ENCODE results near the gene FPR1. TPM values are rescaled to one million over a fixed set of nuclear protein-coding genes. Genes with fewer than 3 reads are reported as not detected.

FPR1 gene
- total and polyA plus RNA-seq, 2 of the 4 experiments (the other 2 are of a cell fraction) = not detected

DNA sequence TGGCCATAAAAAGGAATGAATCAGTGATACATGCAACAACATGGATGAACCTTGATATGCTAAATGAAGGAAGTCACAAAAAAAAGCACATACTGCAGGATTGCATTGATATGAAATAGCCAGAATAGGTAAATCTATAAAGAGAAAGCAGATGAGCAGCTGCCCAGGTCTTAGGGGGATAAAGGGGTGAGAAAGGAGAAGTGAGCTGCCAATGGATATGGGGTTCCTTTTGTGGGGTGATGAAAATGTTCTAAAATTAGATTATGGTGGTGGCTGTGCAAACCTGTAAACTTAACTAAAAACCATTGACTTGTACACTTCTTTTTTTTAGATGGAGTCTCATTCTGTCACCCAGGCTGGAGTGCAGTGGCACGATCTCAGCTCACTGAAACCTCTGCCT, 40.0 kb downstream of the FPR1 start:
- Histone ChIP-seq H2AK9ac (replicated peaks; ENCODE audit: low read depth, low read length, poor library complexity) (no peak overlapping the region), H3K4me2 (ENCODE audit: low read depth, low read length) (no peak overlapping the region), H3K9me3 (ENCODE audit: control insufficient read depth, insufficient read depth, low read length) (peaks cover 2% of the 10 kb centered on the region; the same call in 1 of the 2 replicates), H3K18ac (ENCODE audit: low read depth, low read length) (no peak overlapping the region), H3K79me1 (ENCODE audit: low read depth in 1 of 2, low read length in 2 of 2) (no peaks in the 10 kb centered on the region), H3K4ac (ENCODE audit: low read depth, low read length) (no peak overlapping the region), H3K27ac (ENCODE audit: insufficient read depth, low read length) (no peak overlapping the region), H3K36me3 (ENCODE audit: control insufficient read depth, insufficient read depth, low read length) (peaks cover 8% of the 10 kb centered on the region; the same call in 1 of the 2 replicates), H3K23ac (ENCODE audit: low read depth, low read length) (no peak overlapping the region), H2AFZ (replicated peaks; ENCODE audit: low read length, poor library complexity) (no peak overlapping the region), H4K20me1 (ENCODE audit: insufficient read depth, low read length) (peaks cover 4% of the 10 kb centered on the region; the same call in 1 of the 2 replicates), H4K5ac (ENCODE audit: low read depth, low read length) (no peak overlapping the region), H2AK5ac (ENCODE audit: low read depth, low read length) (no peak overlapping the region), H2BK5ac (ENCODE audit: low read depth, low read length, poor library complexity, severe bottlenecking) (no peak overlapping the region), H3K9me1 (ENCODE audit: insufficient read depth, low read length) (0 out of 2 replicates have a peak, but pooled peaks cover 4% of the 10 kb centered on the region), H4K8ac (ENCODE audit: low read depth in 2 of 2, low read length in 2 of 2) (no peak overlapping the region), H3K56ac (ENCODE audit: extremely low read depth, insufficient read depth, low read length) (no peak overlapping the region), H3K4me1 (ENCODE audit: control insufficient read depth, insufficient read depth, low read length) (no peaks in the 10 kb centered on the region), H2BK120ac (ENCODE audit: low read depth, low read length) (no peak overlapping the region), H3K27me3 (ENCODE audit: control insufficient read depth, insufficient read depth, low read length) (peaks cover 4% of the 10 kb centered on the region), H3K4me3 (ENCODE audit: insufficient read depth, low read depth, low read length) (no peak overlapping the region), H2BK15ac (ENCODE audit: low read depth, low read length) (no peak overlapping the region), H3K9ac (ENCODE audit: low read depth, low read length) (no peak overlapping the region), H3K14ac (replicated peaks; ENCODE audit: low read depth, low read length) (no peak overlapping the region), H2BK20ac (ENCODE audit: low read depth, low read length) (no peak overlapping the region), H4K91ac (ENCODE audit: insufficient read depth, low read depth, low read length) (no peak overlapping the region)
- dilution Hi-C loops (cut with HindIII; ENCODE audit: low sequenced_read_pairs, unreplicated experiment) (no loop called here), intact Hi-C loops (cut with micrococcal nuclease) (no loop called here), in situ Hi-C loops (cut with MboI; ENCODE audit: low sequenced_read_pairs) (no loop called here)
- ATAC-seq (ENCODE audit: low read depth) = no peak
- ChIA-PET POLR2A (ENCODE audit: unreplicated experiment) (no interaction called here), CTCF (no interaction called here)
- 80% methylated on average over 1 of the region's 1 CpG; no CpG with 5 or more reads in 1 of the 2 experiments for WGBS, 2 experiments (ENCODE audit: extremely low coverage in 2 of 2, insufficient read length in 1 of 2)
- BruUV-seq (replicated peaks) = no TSS peak
- TF ChIP-seq RFX5 (IDR thresholded peaks at IDR 0.05; ENCODE audit: low read depth, low read length) (no peak), NFE2L2 (IDR thresholded peaks at IDR 0.05; ENCODE audit: low read depth, low read length) (no peak), MAZ (IDR thresholded peaks at IDR 0.05; ENCODE audit: borderline replicate concordance, low read depth, low read length) (no peak), SMC3 (IDR thresholded peaks at IDR 0.05; ENCODE audit: low read depth, low read length) (no peak), CHD1 (IDR thresholded peaks at IDR 0.05; ENCODE audit: low read depth, low read length) (no peak), RAD21 (IDR thresholded peaks at IDR 0.05; ENCODE audit: low read length) (no peak), RCOR1 (IDR thresholded peaks at IDR 0.05; ENCODE audit: insufficient replicate concordance, low read length) (no peak), BHLHE40 (IDR thresholded peaks at IDR 0.05; ENCODE audit: low read depth, low read length) (no peak), MXI1 (IDR thresholded peaks at IDR 0.05; ENCODE audit: borderline replicate concordance, low read depth, low read length) (no peak), POLR2A (IDR thresholded peaks at IDR 0.05; ENCODE audit: low read depth, low read length) (no peak), MAFK (IDR thresholded peaks at IDR 0.05; ENCODE audit: low read depth, low read length) (no peak), CEBPB (IDR thresholded peaks at IDR 0.05; ENCODE audit: low read depth, low read length) (no peak), FOS (IDR thresholded peaks at IDR 0.05; ENCODE audit: low read depth, low read length) (no peak)
- TF ChIP-seq, protein P1, sequence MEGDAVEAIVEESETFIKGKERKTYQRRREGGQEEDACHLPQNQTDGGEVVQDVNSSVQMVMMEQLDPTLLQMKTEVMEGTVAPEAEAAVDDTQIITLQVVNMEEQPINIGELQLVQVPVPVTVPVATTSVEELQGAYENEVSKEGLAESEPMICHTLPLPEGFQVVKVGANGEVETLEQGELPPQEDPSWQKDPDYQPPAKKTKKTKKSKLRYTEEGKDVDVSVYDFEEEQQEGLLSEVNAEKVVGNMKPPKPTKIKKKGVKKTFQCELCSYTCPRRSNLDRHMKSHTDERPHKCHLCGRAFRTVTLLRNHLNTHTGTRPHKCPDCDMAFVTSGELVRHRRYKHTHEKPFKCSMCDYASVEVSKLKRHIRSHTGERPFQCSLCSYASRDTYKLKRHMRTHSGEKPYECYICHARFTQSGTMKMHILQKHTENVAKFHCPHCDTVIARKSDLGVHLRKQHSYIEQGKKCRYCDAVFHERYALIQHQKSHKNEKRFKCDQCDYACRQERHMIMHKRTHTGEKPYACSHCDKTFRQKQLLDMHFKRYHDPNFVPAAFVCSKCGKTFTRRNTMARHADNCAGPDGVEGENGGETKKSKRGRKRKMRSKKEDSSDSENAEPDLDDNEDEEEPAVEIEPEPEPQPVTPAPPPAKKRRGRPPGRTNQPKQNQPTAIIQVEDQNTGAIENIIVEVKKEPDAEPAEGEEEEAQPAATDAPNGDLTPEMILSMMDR (conservative IDR thresholded peaks at IDR 0.05; ENCODE audit: low read depth, low read length) = no peak
- TF ChIP-seq, protein P2, sequence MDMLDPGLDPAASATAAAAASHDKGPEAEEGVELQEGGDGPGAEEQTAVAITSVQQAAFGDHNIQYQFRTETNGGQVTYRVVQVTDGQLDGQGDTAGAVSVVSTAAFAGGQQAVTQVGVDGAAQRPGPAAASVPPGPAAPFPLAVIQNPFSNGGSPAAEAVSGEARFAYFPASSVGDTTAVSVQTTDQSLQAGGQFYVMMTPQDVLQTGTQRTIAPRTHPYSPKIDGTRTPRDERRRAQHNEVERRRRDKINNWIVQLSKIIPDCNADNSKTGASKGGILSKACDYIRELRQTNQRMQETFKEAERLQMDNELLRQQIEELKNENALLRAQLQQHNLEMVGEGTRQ (IDR thresholded peaks at IDR 0.05; ENCODE audit: low read depth, low read length) = no peak
- TF ChIP-seq, protein P3, sequence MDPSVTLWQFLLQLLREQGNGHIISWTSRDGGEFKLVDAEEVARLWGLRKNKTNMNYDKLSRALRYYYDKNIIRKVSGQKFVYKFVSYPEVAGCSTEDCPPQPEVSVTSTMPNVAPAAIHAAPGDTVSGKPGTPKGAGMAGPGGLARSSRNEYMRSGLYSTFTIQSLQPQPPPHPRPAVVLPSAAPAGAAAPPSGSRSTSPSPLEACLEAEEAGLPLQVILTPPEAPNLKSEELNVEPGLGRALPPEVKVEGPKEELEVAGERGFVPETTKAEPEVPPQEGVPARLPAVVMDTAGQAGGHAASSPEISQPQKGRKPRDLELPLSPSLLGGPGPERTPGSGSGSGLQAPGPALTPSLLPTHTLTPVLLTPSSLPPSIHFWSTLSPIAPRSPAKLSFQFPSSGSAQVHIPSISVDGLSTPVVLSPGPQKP (IDR thresholded peaks at IDR 0.05; ENCODE audit: borderline replicate concordance, low read depth, low read length) = no peak
- DNase-seq = no peak
